IPS DF 4.7 (cell line): ENCODE measurements around the gene TLR3.
"Not testable (repeated sequence)": the region's sequence is repeated elsewhere in the genome, so short reads cannot be mapped to it uniquely, and the experiment has no call there.

Source experiments
- DNase-seq: peaks from one replicate; pipeline ENCODE4 v3.0.0-alpha.2; 2013; ENCODE audit warnings: low spot score; ENCODE audit errors: extremely low read depth

Gene TLR3

GRCh38 chr4:186068581-186069348, at the start of gene TLR3:
Gene TLR3, plus strand, starts transcription at chr4:186069156. Its CDS starts 7,464 bp downstream, at chr4:186076620.
- no peak for DNase-seq

GRCh38 chr4:186019269-186019668, 49.7 kb upstream of the TLR3 start:
- DNase-seq: no peak

- no peak for DNase-seq
These were observed 48.7 kb upstream of the TLR3 start for GRCh38 chr4:186020106-186020792.

GRCh38 chr4:186020793-186021407, 48.1 kb upstream of the TLR3 start:
- DNase-seq: no peak

GRCh38 chr4:186021461-186022167, 47.3 kb upstream of the TLR3 start:
- DNase-seq: peak; percentile 58

GRCh38 chr4:186023975-186024374, 45.0 kb upstream of the TLR3 start:
- no peak for DNase-seq

- no peak for DNase-seq
These were observed 44.1 kb upstream of the TLR3 start for GRCh38 chr4:186024637-186025407.

- no peak for DNase-seq
These were observed 43.6 kb upstream of the TLR3 start for GRCh38 chr4:186025408-186025690.

- no peak for DNase-seq
These were observed 41.6 kb upstream of the TLR3 start for GRCh38 chr4:186027405-186027804.

GRCh38 chr4:186029571-186030398, 39.2 kb upstream of the TLR3 start:
- no peak for DNase-seq

- DNase-seq: no peak
These were observed 38.6 kb upstream of the TLR3 start for GRCh38 chr4:186030399-186030775.

GRCh38 chr4:186030795-186031194, 38.2 kb upstream of the TLR3 start:
- DNase-seq: no peak

- DNase-seq: no peak
These were observed 36.7 kb upstream of the TLR3 start for GRCh38 chr4:186032259-186032658.

GRCh38 chr4:186033027-186033426, 35.9 kb upstream of the TLR3 start:
- DNase-seq: no peak

GRCh38 chr4:186034613-186035012, 34.3 kb upstream of the TLR3 start:
- not testable (repeated sequence) for DNase-seq

- no peak for DNase-seq
These were observed 31.9 kb upstream of the TLR3 start for GRCh38 chr4:186036976-186037581.

- DNase-seq: peak; percentile 74
These were observed 31.0 kb upstream of the TLR3 start for GRCh38 chr4:186037692-186038658.

- DNase-seq: no peak
These were observed 29.3 kb upstream of the TLR3 start for GRCh38 chr4:186039697-186040096.

- no peak for DNase-seq
These were observed 28.6 kb upstream of the TLR3 start for GRCh38 chr4:186040316-186040715.
